H9 (cell line): ENCODE results near the gene KCNH1. TPM values are rescaled to one million over a fixed set of nuclear protein-coding genes. Genes with fewer than 3 reads are reported as not detected.

Experiments
- DNase-seq: peaks from one replicate; pipeline ENCODE4 v3.0.0-alpha.2; 2017
- H2AFZ ChIP-seq: one replicate; pipeline ENCODE4 v1.6.1; 2013; ENCODE audit warnings: mild to moderate bottlenecking, low read length, control low read depth, moderate library complexity
- H2AK5ac ChIP-seq: 2 replicates; pipeline ENCODE4 v1.6.1; 2013; ENCODE audit warnings: low read length, control low read depth, mixed read lengths; ENCODE audit not compliant: insufficient read length
- H2BK120ac ChIP-seq: one replicate; pipeline ENCODE4 v1.6.1; 2013; ENCODE audit warnings: low read depth, mild to moderate bottlenecking, low read length, control low read depth, inconsistent platforms; ENCODE audit not compliant: poor library complexity, severe bottlenecking
- H2BK12ac ChIP-seq: 2 replicates; pipeline ENCODE4 v1.6.1; 2013; ENCODE audit warnings: low read length, control low read depth, mixed read lengths, low read depth; ENCODE audit not compliant: insufficient read length
- H2BK15ac ChIP-seq: 2 replicates; pipeline ENCODE4 v1.6.1; 2013; ENCODE audit warnings: low read depth, low read length, control low read depth
- H2BK20ac ChIP-seq: one replicate; pipeline ENCODE4 v1.6.1; 2013; ENCODE audit warnings: low read depth, mild to moderate bottlenecking, low read length, control low read depth, inconsistent platforms; ENCODE audit not compliant: poor library complexity, severe bottlenecking
- H2BK5ac ChIP-seq: 2 replicates; pipeline ENCODE4 v1.6.1; 2013; ENCODE audit warnings: low read length, control low read depth, mixed read lengths; ENCODE audit not compliant: insufficient read length
- H3K14ac ChIP-seq: 2 replicates; pipeline ENCODE4 v1.6.1; 2013; ENCODE audit warnings: low read length, control low read depth; ENCODE audit not compliant: insufficient read depth
- H3K18ac ChIP-seq: 2 replicates; pipeline ENCODE4 v1.6.1; 2013; ENCODE audit warnings: low read depth, mild to moderate bottlenecking, mixed read lengths, low read length, control low read depth; ENCODE audit not compliant: insufficient read length
- H3K23ac ChIP-seq: 2 replicates; pipeline ENCODE4 v1.6.1; 2013; ENCODE audit warnings: low read length, control low read depth, mixed read lengths, low read depth; ENCODE audit not compliant: insufficient read length
- H3K23me2 ChIP-seq: 2 replicates; pipeline ENCODE4 v1.6.1; 2013; ENCODE audit warnings: low read depth, mild to moderate bottlenecking, mixed read lengths, low read length, control low read depth; ENCODE audit not compliant: insufficient read length, poor library complexity, severe bottlenecking
- H3K27ac ChIP-seq: 2 replicates; pipeline ENCODE4 v1.5.1; 2013; ENCODE audit warnings: low read length, control low read depth, mixed read lengths, low read depth; ENCODE audit not compliant: insufficient read length
- H3K27me3 ChIP-seq: 2 replicates; pipeline ENCODE4 v1.6.1; 2013; ENCODE audit warnings: low read length, control low read depth, inconsistent platforms; ENCODE audit not compliant: insufficient read depth
- H3K4ac ChIP-seq: 2 replicates; pipeline ENCODE4 v1.6.1; 2013; ENCODE audit warnings: low read depth, mild to moderate bottlenecking, control low read depth, inconsistent platforms, low read length, moderate library complexity
- H3K4me1 ChIP-seq: 2 replicates; pipeline ENCODE4 v1.6.1; 2013; ENCODE audit warnings: low read length, control low read depth, inconsistent platforms; ENCODE audit not compliant: insufficient read depth
- H3K4me2 ChIP-seq: 2 replicates; pipeline ENCODE4 v1.6.1; 2013; ENCODE audit warnings: low read length, control low read depth, mixed read lengths; ENCODE audit not compliant: insufficient read length, insufficient read depth
- H3K56ac ChIP-seq: 2 replicates; pipeline ENCODE4 v1.6.1; 2013; ENCODE audit warnings: low read depth, mild to moderate bottlenecking, mixed read lengths, low read length, control low read depth; ENCODE audit not compliant: insufficient read length
- H3K79me1 ChIP-seq: 2 replicates; pipeline ENCODE4 v1.6.1; 2013; ENCODE audit warnings: low read depth, mild to moderate bottlenecking, moderate library complexity, low read length, control low read depth, inconsistent platforms; ENCODE audit not compliant: insufficient read depth, poor library complexity, severe bottlenecking
- H3K79me2 ChIP-seq: 2 replicates; pipeline ENCODE4 v1.6.1; 2013; ENCODE audit warnings: low read length, control low read depth, inconsistent platforms; ENCODE audit not compliant: insufficient read depth
- H3K9ac ChIP-seq: 2 replicates; pipeline ENCODE4 v1.6.1; 2013; ENCODE audit warnings: low read length, control low read depth, mixed read lengths; ENCODE audit not compliant: insufficient read length; ENCODE audit errors: extremely low read depth
- H3K9me3 ChIP-seq: one replicate; pipeline ENCODE4 v1.6.1; 2013; ENCODE audit warnings: low read depth, low read length, inconsistent platforms; ENCODE audit not compliant: control insufficient read depth
- H3T11ph ChIP-seq: one replicate; pipeline ENCODE4 v1.6.1; 2013; ENCODE audit warnings: mild to moderate bottlenecking, low read length, control low read depth, inconsistent platforms
- H4K20me1 ChIP-seq: one replicate; pipeline ENCODE4 v1.6.1; 2013; ENCODE audit not compliant: control insufficient read depth, insufficient read length, insufficient read depth
- H4K5ac ChIP-seq: 2 replicates; pipeline ENCODE4 v1.6.1; 2013; ENCODE audit warnings: low read depth, mild to moderate bottlenecking, mixed read lengths, low read length, control low read depth; ENCODE audit not compliant: insufficient read length
- H4K8ac ChIP-seq: replicated peaks from 2 replicates; pipeline ENCODE4 v1.6.1; 2013; ENCODE audit warnings: low read length, control low read depth, mixed read lengths, low read depth; ENCODE audit not compliant: insufficient read length
- H4K91ac ChIP-seq: 2 replicates; pipeline ENCODE4 v1.6.1; 2013; ENCODE audit warnings: low read depth, mild to moderate bottlenecking, moderate library complexity, mixed read lengths, low read length, control low read depth; ENCODE audit not compliant: insufficient read length
- H3K27ac Mint-ChIP-seq, 3 experiments: 2 replicates in 2 of 3; 3 replicates in 1 of 3; pipeline ENCODE4 v1.8.0; 2020 to 2021; ENCODE audit warnings: mixed read lengths in 3 of 3, mild to moderate bottlenecking in 1 of 3, moderate library complexity in 1 of 3
- H3K27me3 Mint-ChIP-seq: 2 replicates; pipeline ENCODE4 v1.8.0; 2021; ENCODE audit warnings: low read depth, mild to moderate bottlenecking, moderate library complexity, mixed read lengths
- H3K36me3 Mint-ChIP-seq, 3 experiments: 2 replicates in 2 of 3; 3 replicates in 1 of 3; pipeline ENCODE4 v1.8.0; 2020 to 2021; ENCODE audit warnings: low read depth in 3 of 3, mixed read lengths in 3 of 3; ENCODE audit not compliant: insufficient read depth in 1 of 3
- H3K4me1 Mint-ChIP-seq, 2 experiments: 2 replicates each; pipeline ENCODE4 v1.8.0; 2020; ENCODE audit warnings: mixed read lengths in 2 of 2
- H3K4me3 Mint-ChIP-seq, 2 experiments: 2 replicates in 1 of 2; 3 replicates in 1 of 2; pipeline ENCODE4 v1.8.0; 2020 to 2021; ENCODE audit warnings: mild to moderate bottlenecking in 2 of 2, mixed read lengths in 2 of 2, moderate library complexity in 1 of 2
- H3K9me3 Mint-ChIP-seq, 2 experiments: 2 replicates in 1 of 2; 3 replicates in 1 of 2; pipeline ENCODE4 v1.8.0; 2020; ENCODE audit warnings: mild to moderate bottlenecking in 2 of 2, mixed read lengths in 2 of 2, moderate library complexity in 1 of 2
- CTCF ChIP-seq: fragments of 200-600 bp; sonication (generic); conservative IDR thresholded peaks from 3 replicates; pipeline ENCODE4 v1.8.0; 2021; ENCODE audit warnings: antibody characterized with exemption, mild to moderate bottlenecking
- WGBS: extraction: QIAGEN DNeasy Blood & Tissue Kit; methylation state at CpG from one replicate; pipeline ENCODE4 v1.1.7; 2013; ENCODE audit warnings: missing lambda C conversion rate, low lambda C conversion rate, mixed read lengths; ENCODE audit not compliant: insufficient read length; ENCODE audit errors: extremely low coverage; 5-methylcytosine and 5-hydroxymethylcytosine counted together
- total RNA-seq: library from RNA; stranded (reverse); gene quantifications from 2 replicates; pipeline ENCODE4 v1.2.1, GENCODE V29; 2021

KCNH1 gene
- total RNA-seq, 1 experiment from 2014 or later, result 0.11 TPM

DNA sequence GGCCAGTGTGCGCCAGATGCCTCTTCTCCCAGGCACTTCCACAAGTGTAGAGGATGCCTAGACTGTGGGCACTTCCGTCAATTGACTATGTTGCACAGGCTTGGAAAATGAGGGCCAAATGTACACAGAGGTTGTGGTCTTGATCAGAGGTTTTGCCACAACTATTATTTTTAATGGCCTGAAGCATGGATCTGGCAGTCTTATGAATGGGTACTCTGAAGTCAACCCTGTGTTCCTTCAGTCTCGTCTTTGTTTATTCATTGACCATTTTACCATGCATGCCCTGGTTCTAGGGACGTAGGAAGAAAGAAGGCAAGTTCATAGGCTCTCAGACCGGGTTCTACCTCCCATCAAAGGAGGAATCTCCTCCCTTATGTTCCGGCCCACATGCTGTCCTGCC is 476.1 kb downstream of the KCNH1 start:
- Histone ChIP-seq H2BK12ac (no peak overlapping the region), H2AK5ac (no peak overlapping the region), H2BK20ac (no peak overlapping the region), H3K23me2 (no peaks in the 10 kb centered on the region), H3K23ac (no peak overlapping the region), H3K79me2 (no peaks in the 10 kb centered on the region), H4K5ac (no peak overlapping the region), H4K8ac (no peak overlapping the region), H4K91ac (no peak overlapping the region), H3K9me3 (no peaks in the 10 kb centered on the region), H2BK5ac (no peak overlapping the region), H2AFZ (no peak overlapping the region), H4K20me1 (no peaks in the 10 kb centered on the region), H3K27me3 (no peaks in the 10 kb centered on the region), H3K4me1 (no peaks in the 10 kb centered on the region), H3K4ac (no peak overlapping the region), H3K9ac (no peak overlapping the region), H3K27ac (no peak overlapping the region), H2BK120ac (no peak overlapping the region), H3T11ph (no peak overlapping the region), H3K14ac (no peak overlapping the region; the same call in 1 of the 2 replicates), H3K79me1 (no peaks in the 10 kb centered on the region), H3K18ac (no peak overlapping the region), H2BK15ac (no peak overlapping the region), H3K56ac (no peak overlapping the region), H3K4me2 (no peak overlapping the region)
- Mint-ChIP-seq H3K4me3 (no peak overlapping the region), H3K27me3 (peaks cover 8% of the 10 kb centered on the region), H3K4me1 (0 out of 4 replicates have a peak, but pooled peaks cover 0 to under 1% of the 10 kb centered on the region in 2 experiments), H3K36me3 (peaks cover 0 to 2% (median 0%) of the 10 kb centered on the region in 3 experiments; a peak in 1 of 7 replicates), H3K27ac (no peak overlapping the region), H3K9me3 (peaks cover 4 to 5% of the 10 kb centered on the region in 2 experiments; a peak in 3 of 5 replicates)
- no CpG with 5 or more reads among the region's 6 CpGs for WGBS
- no peak for TF ChIP-seq CTCF
- DNase-seq, result no peak
